ENCODE results near the gene P2RY14. TPM values are rescaled to one million over a fixed set of nuclear protein-coding genes. Genes with fewer than 3 reads are reported as not detected.

P2RY14 gene
- total and polyA plus RNA-seq, 5 donors from 2014 or later: 0.28 to 1.2 (median 0.91) TPM; not detected in 1

GRCh38 chr3:151307583-151308488 is 29.5 kb upstream of the P2RY14 start:
- Histone ChIP-seq H3K36me3 (ENCODE audit: control insufficient read depth, insufficient read depth, low read length) (no peaks in the 10 kb centered on the region), H3K9me3 (ENCODE audit: control insufficient read depth in 2 of 2, low read length in 2 of 2) (no peaks in the 10 kb centered on the region), H3K4me3 (ENCODE audit: low read depth, low read length) (no peak overlapping the region), H3K27me3 (ENCODE audit: control insufficient read depth, insufficient read depth, low read length) (no peaks in the 10 kb centered on the region), H3K4me1 (ENCODE audit: control insufficient read depth, insufficient read depth, low read length, poor library complexity, severe bottlenecking) (no peaks in the 10 kb centered on the region), H3K27ac (ENCODE audit: insufficient read depth, low read length, poor library complexity, severe bottlenecking) (no peak overlapping the region)
- Mint-ChIP-seq H3K4me3 (no peak overlapping the region), H3K4me1 (peaks cover 0 to 3% (median 0%) of the 10 kb centered on the region in 4 donors), H3K9me3 (peaks cover 0 to 1% (median 0%) of the 10 kb centered on the region in 7 donors), H3K27ac (no peak overlapping the region), H3K27me3 (peaks cover 11% of the 10 kb centered on the region), H3K36me3 (no peaks in the 10 kb centered on the region)
- ATAC-seq (ENCODE audit: low read depth in 2 of 2) (no peak), DNase-seq (no peak)

DNA sequence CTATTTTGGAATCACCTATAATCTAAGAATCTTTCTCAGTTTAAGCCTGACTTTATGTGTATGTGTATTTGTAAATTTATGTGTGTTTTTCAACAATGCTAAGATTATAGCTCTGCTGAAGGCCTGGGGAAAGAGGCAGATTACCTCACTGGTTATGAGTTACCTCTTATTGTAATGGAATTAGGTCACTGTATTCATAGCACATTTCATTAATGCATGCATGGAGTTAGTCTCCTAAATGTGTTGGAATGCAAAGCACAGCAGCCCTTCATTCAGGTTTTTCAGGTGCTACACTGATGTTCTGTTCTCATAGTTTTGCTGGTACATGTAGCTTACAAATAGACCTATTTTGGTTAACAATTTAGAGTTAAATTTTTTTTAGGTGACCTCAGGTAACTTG is 28.8 kb upstream of the P2RY14 start:
- no peak overlapping the region for H3K27ac Mint-ChIP-seq
- Histone ChIP-seq H3K27ac (ENCODE audit: insufficient read depth, low read length, poor library complexity, severe bottlenecking) (no peak overlapping the region), H3K4me3 (ENCODE audit: low read depth, low read length) (no peak overlapping the region), H3K27me3 (ENCODE audit: control insufficient read depth, insufficient read depth, low read length) (peaks cover 3% of the 10 kb centered on the region), H3K4me1 (ENCODE audit: control insufficient read depth, insufficient read depth, low read length, poor library complexity, severe bottlenecking) (no peaks in the 10 kb centered on the region), H3K36me3 (ENCODE audit: control insufficient read depth, insufficient read depth, low read length) (no peaks in the 10 kb centered on the region), H3K9me3 (ENCODE audit: control insufficient read depth in 2 of 2, low read length in 2 of 2) (no peaks in the 10 kb centered on the region)
- no peak for DNase-seq
- H3K27me3 Mint-ChIP-seq: peaks cover 16% of the 10 kb centered on the region
- H3K4me3 Mint-ChIP-seq: no peak overlapping the region
- no peaks in the 10 kb centered on the region for H3K36me3 Mint-ChIP-seq
- H3K4me1 Mint-ChIP-seq: peaks cover 0 to 3% (median 0%) of the 10 kb centered on the region in 4 donors
- no peak for ATAC-seq (ENCODE audit: low read depth in 2 of 2)
- H3K9me3 Mint-ChIP-seq: peaks cover 0 to 2% (median 0%) of the 10 kb centered on the region in 7 donors

DNA sequence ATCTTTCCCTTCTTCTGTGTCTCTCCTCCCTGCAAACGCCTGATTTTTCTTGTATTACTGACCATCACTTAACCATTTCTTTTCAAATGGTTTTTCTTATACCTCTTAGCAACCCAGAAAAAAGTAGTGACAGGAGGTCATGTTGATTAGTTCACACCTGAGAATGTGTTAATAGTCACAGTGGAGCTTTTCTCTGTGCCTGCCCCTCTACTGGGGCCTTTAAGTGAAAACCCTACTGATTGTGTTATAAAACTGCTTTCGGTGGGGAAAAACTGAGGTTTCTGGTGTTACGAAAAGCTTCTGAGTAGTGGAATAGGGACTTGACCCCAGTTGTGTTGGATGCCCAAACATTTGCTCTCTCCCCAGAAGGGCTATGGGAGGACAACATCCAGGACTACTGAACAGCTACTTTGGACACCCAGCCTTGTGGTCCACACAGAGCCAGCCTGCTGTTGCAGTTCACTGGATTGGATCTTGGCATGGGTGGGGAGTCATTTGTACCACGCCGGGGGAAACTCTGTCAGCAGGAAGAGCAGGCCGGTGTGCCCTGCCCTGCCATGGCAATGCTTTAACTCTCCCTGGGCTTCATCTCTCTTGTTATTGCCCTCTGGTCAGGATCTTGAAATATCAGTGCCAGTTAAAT is 27.9 kb upstream of the P2RY14 start:
- Mint-ChIP-seq H3K4me1 (peaks cover 0 to 3% (median 0%) of the 10 kb centered on the region in 4 donors), H3K9me3 (peaks cover 0 to 2% (median 0%) of the 10 kb centered on the region in 7 donors)
- no peak for ATAC-seq (ENCODE audit: low read depth in 2 of 2)

GRCh38 chr3:151305775-151306151 is 27.4 kb upstream of the P2RY14 start:
- no peak for ATAC-seq (ENCODE audit: low read depth in 2 of 2)
- peaks cover 0 to 3% (median 0%) of the 10 kb centered on the region in 4 donors for H3K4me1 Mint-ChIP-seq
- Histone ChIP-seq H3K36me3 (ENCODE audit: control insufficient read depth, insufficient read depth, low read length) (no peaks in the 10 kb centered on the region), H3K27me3 (ENCODE audit: control insufficient read depth, insufficient read depth, low read length) (peaks cover 3% of the 10 kb centered on the region), H3K4me1 (ENCODE audit: control insufficient read depth, insufficient read depth, low read length, poor library complexity, severe bottlenecking) (no peaks in the 10 kb centered on the region), H3K27ac (ENCODE audit: insufficient read depth, low read length, poor library complexity, severe bottlenecking) (no peak overlapping the region), H3K9me3 (ENCODE audit: control insufficient read depth in 2 of 2, low read length in 2 of 2) (no peaks in the 10 kb centered on the region), H3K4me3 (ENCODE audit: low read depth, low read length) (no peak overlapping the region)
- no peaks in the 10 kb centered on the region for H3K36me3 Mint-ChIP-seq
- no peak overlapping the region for H3K4me3 Mint-ChIP-seq
- H3K9me3 Mint-ChIP-seq: peaks cover 0 to 2% (median 0%) of the 10 kb centered on the region in 7 donors
- no peak for DNase-seq
- peaks cover 16% of the 10 kb centered on the region for H3K27me3 Mint-ChIP-seq
- peak overlapping the region in 1 of 3 donors; percentile 26 for H3K27ac Mint-ChIP-seq

More for the DNA sequence above, 27.9 kb upstream of the P2RY14 start:
- no peaks in the 10 kb centered on the region for H3K4me1 ChIP-seq (ENCODE audit: control insufficient read depth, insufficient read depth, low read length, poor library complexity, severe bottlenecking)
- H3K4me3 ChIP-seq (ENCODE audit: low read depth, low read length): no peak overlapping the region
- peak overlapping the region in 2 of 3 donors; percentile 26 to 45 for H3K27ac Mint-ChIP-seq
- H3K27me3 Mint-ChIP-seq: peaks cover 16% of the 10 kb centered on the region
- no peaks in the 10 kb centered on the region for H3K36me3 ChIP-seq (ENCODE audit: control insufficient read depth, insufficient read depth, low read length)
- H3K27me3 ChIP-seq (ENCODE audit: control insufficient read depth, insufficient read depth, low read length): peaks cover 3% of the 10 kb centered on the region
- H3K36me3 Mint-ChIP-seq: no peaks in the 10 kb centered on the region
- no peak overlapping the region for H3K27ac ChIP-seq (ENCODE audit: insufficient read depth, low read length, poor library complexity, severe bottlenecking)
- no peaks in the 10 kb centered on the region for H3K9me3 ChIP-seq (ENCODE audit: control insufficient read depth in 2 of 2, low read length in 2 of 2)
- DNase-seq: no peak
- H3K4me3 Mint-ChIP-seq: no peak overlapping the region

DNA sequence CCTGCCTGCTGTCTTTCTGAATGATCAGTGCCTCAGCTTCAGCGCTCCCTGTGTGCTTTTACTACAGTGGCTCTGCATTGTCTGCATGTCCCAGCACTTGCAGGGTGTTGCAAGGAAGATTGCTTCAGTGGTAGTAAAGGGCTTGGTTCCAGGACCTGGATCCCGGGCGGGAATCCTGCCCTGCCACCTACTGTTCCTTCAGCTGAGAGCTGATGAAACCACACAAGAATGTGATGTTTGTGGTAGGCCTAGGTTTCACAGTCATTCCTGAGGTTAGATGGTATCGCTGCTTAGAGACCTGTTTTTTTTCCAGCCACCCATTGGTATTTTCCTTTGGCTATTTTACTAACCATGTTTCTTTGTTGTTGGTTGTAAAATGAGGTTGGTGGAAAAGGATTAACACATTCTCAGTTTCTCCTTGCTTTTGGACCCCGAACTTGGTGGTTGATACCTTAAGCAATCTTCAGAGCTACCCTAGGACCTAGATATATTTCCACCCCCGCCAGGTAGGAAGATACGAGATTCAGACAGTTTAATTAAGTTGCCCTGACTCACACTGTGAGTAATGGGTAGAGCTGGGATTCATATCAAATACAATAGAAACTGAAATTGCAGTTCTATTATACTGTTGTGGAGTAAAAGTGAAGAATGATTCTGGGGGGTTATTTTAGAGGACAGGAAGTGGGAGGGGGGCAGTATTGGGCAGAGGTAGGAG is 26.9 kb upstream of the P2RY14 start:
- no peak overlapping the region for H3K27ac ChIP-seq (ENCODE audit: insufficient read depth, low read length, poor library complexity, severe bottlenecking)
- Mint-ChIP-seq H3K4me3 (no peak overlapping the region), H3K27ac (no peak overlapping the region), H3K4me1 (peaks cover 0 to 3% (median 0%) of the 10 kb centered on the region in 4 donors), H3K36me3 (no peaks in the 10 kb centered on the region), H3K27me3 (peaks cover 16% of the 10 kb centered on the region), H3K9me3 (peaks cover 0 to 2% (median 0%) of the 10 kb centered on the region in 7 donors)
- no peaks in the 10 kb centered on the region for H3K4me1 ChIP-seq (ENCODE audit: control insufficient read depth, insufficient read depth, low read length, poor library complexity, severe bottlenecking)
- H3K9me3 ChIP-seq (ENCODE audit: control insufficient read depth in 2 of 2, low read length in 2 of 2): no peaks in the 10 kb centered on the region
- peaks cover 3% of the 10 kb centered on the region for H3K27me3 ChIP-seq (ENCODE audit: control insufficient read depth, insufficient read depth, low read length)
- no peaks in the 10 kb centered on the region for H3K36me3 ChIP-seq (ENCODE audit: control insufficient read depth, insufficient read depth, low read length)
- DNase-seq (peak in 1 of 3 donors; percentile 7), ATAC-seq (ENCODE audit: low read depth in 2 of 2) (no peak)
- H3K4me3 ChIP-seq (ENCODE audit: low read depth, low read length): no peak overlapping the region

DNA sequence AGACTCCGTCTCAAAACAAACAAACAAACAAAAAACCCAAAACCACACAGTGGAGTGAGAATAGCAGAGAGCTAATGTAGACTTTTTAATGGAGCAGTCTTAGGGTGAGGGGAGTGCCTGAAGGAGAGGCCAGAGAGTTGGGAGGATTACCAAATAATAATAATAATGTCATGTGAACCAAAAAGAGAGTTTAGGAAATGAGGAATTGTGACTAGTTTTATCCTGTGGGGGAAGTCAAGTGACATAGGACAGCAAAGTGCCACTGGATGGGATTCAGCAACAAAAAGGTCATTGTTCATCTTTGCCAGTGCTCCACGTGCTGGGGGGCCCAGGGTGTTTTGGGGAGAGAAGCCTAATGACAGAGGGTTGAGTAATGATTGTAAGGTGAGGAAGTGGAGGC is 25.4 kb upstream of the P2RY14 start:
- H3K9me3 ChIP-seq (ENCODE audit: control insufficient read depth in 2 of 2, low read length in 2 of 2): no peaks in the 10 kb centered on the region
- H3K27me3 Mint-ChIP-seq: peaks cover 16% of the 10 kb centered on the region
- DNase-seq (no peak), ATAC-seq (ENCODE audit: low read depth in 2 of 2) (no peak)
- H3K36me3 ChIP-seq (ENCODE audit: control insufficient read depth, insufficient read depth, low read length): no peaks in the 10 kb centered on the region
- H3K27me3 ChIP-seq (ENCODE audit: control insufficient read depth, insufficient read depth, low read length): peaks cover 3% of the 10 kb centered on the region
- no peak overlapping the region for H3K4me3 ChIP-seq (ENCODE audit: low read depth, low read length)
- no peaks in the 10 kb centered on the region for H3K36me3 Mint-ChIP-seq
- H3K4me1 ChIP-seq (ENCODE audit: control insufficient read depth, insufficient read depth, low read length, poor library complexity, severe bottlenecking): no peaks in the 10 kb centered on the region
- H3K4me3 Mint-ChIP-seq: no peak overlapping the region
- peaks cover 0 to 2% (median 0%) of the 10 kb centered on the region in 7 donors for H3K9me3 Mint-ChIP-seq
- peaks cover 0 to 3% (median 0%) of the 10 kb centered on the region in 4 donors for H3K4me1 Mint-ChIP-seq
- H3K27ac Mint-ChIP-seq: no peak overlapping the region
- no peak overlapping the region for H3K27ac ChIP-seq (ENCODE audit: insufficient read depth, low read length, poor library complexity, severe bottlenecking)

- H3K27ac Mint-ChIP-seq: no peak overlapping the region
- peaks cover 0 to 3% (median 0%) of the 10 kb centered on the region in 4 donors for H3K4me1 Mint-ChIP-seq
- DNase-seq (no peak), ATAC-seq (ENCODE audit: low read depth in 2 of 2) (no peak)
- H3K4me3 ChIP-seq (ENCODE audit: low read depth, low read length): no peak overlapping the region
- no peaks in the 10 kb centered on the region for H3K4me1 ChIP-seq (ENCODE audit: control insufficient read depth, insufficient read depth, low read length, poor library complexity, severe bottlenecking)
- H3K27me3 Mint-ChIP-seq: peaks cover 16% of the 10 kb centered on the region
- peaks cover 0 to 2% (median 0%) of the 10 kb centered on the region in 7 donors for H3K9me3 Mint-ChIP-seq
- H3K36me3 Mint-ChIP-seq: no peaks in the 10 kb centered on the region
- H3K9me3 ChIP-seq (ENCODE audit: control insufficient read depth in 2 of 2, low read length in 2 of 2): no peaks in the 10 kb centered on the region
- H3K27me3 ChIP-seq (ENCODE audit: control insufficient read depth, insufficient read depth, low read length): peaks cover 6% of the 10 kb centered on the region
- no peak overlapping the region for H3K4me3 Mint-ChIP-seq
- no peaks in the 10 kb centered on the region for H3K36me3 ChIP-seq (ENCODE audit: control insufficient read depth, insufficient read depth, low read length)
- no peak overlapping the region for H3K27ac ChIP-seq (ENCODE audit: insufficient read depth, low read length, poor library complexity, severe bottlenecking)
These were observed 23.4 kb upstream of the P2RY14 start for GRCh38 chr3:151301787-151302186.
